Body of pancreas (tissue), 4 donors: Measurements from ENCODE around the gene PTPRT. TPM values are rescaled to one million over a fixed set of nuclear protein-coding genes. Genes with fewer than 3 reads are reported as not detected.

Experiments
- ATAC-seq: fragments of 150-250 bp; one replicate; pipeline ENCODE4 v1.9.1; 2016
- DNase-seq, 4 donors: peaks; one replicate each; pipeline ENCODE4 v3.0.0-alpha.2; 2019
- H3K27ac ChIP-seq, 4 donors: fragments of 200-600 bp; sonication (generic); 1 replicate in 3 of 4; 2 replicates in 1 of 4; pipeline versions ENCODE4 v1.5.1 to v1.6.1; 2016 to 2019; ENCODE audit warnings: mild to moderate bottlenecking in 1 of 4, mixed read lengths in 1 of 4, moderate library complexity in 1 of 4
- H3K27me3 ChIP-seq, 2 donors: fragments of 200-600 bp; sonication (generic); one replicate each; pipeline ENCODE4 v1.6.0; 2016; ENCODE audit warnings: mild to moderate bottlenecking in 1 of 2
- H3K36me3 ChIP-seq, 2 donors: fragments of 200-600 bp; sonication (generic); replicated peaks in 1 of 2; 2 replicates each; pipeline ENCODE4 v1.5.1; 2016; ENCODE audit warnings: low read depth in 2 of 2; ENCODE audit not compliant: insufficient read depth in 1 of 2
- H3K4me1 ChIP-seq: fragments of 200-600 bp; sonication (generic); one replicate; pipeline ENCODE4 v1.6.0; 2016
- H3K4me3 ChIP-seq, 2 donors: fragments of 200-600 bp; sonication (generic); 1 replicate in 1 of 2; 2 replicates in 1 of 2; pipeline ENCODE4 v1.5.1; 2016 to 2019
- H3K9me3 ChIP-seq, 3 donors: fragments of 200-600 bp; sonication (generic); 1 replicate in 2 of 3; 2 replicates in 1 of 3; pipeline ENCODE4 v1.5.1; 2016
- CTCF ChIP-seq, 7 experiments: fragments of 450-650 bp in 4 of 7; fragments of 200-600 bp in 3 of 7; sonication (generic) in 3 of 7; IDR thresholded peaks; one replicate each; pipeline ENCODE4 v1.5.1; 2016 to 2019; ENCODE audit warnings: antibody characterized with exemption in 7 of 7
- POLR2A ChIP-seq, 3 donors: fragments of 450-650 bp; IDR thresholded peaks; one replicate each; pipeline ENCODE4 v1.6.1; 2016; ENCODE audit warnings: antibody characterized with exemption in 3 of 3, mild to moderate bottlenecking in 2 of 3
- WGBS, 2 donors: methylation state at CpG; one replicate each; pipeline ENCODE4 v1.1.5; 2017; 5-methylcytosine and 5-hydroxymethylcytosine counted together
- intact Hi-C: fragments of 100-400 bp; cut with DNase I; formaldehyde crosslinking; loops from one replicate; pipeline ENCODE4 v1.15.1; 2023
- total RNA-seq, 2 donors: library from RNA; depleted of rRNA; stranded (reverse); fragments of >200 nt; gene quantifications; one replicate each; pipeline ENCODE4 v1.1.0, GENCODE V29; 2016

Gene PTPRT
- total RNA-seq, 2 donors from 2014 or later, result 0.33 to 1.0 TPM

GRCh38 chr20:42441864-42442331 is 747.8 kb downstream of the PTPRT start:
- Histone ChIP-seq H3K27ac (no peak overlapping the region), H3K27me3 (no peaks in the 10 kb centered on the region), H3K4me3 (no peak overlapping the region), H3K9me3 (no peaks in the 10 kb centered on the region), H3K36me3 (no peaks in the 10 kb centered on the region), H3K4me1 (no peaks in the 10 kb centered on the region)
- intact Hi-C loops, result no loop called here
- ATAC-seq (no peak), DNase-seq (no peak)
- WGBS, 2 donors, result 65 to 79% methylated on average over 6 of the region's 6 CpGs
- TF ChIP-seq POLR2A (IDR thresholded peaks at IDR 0.05) (no peak), CTCF (IDR thresholded peaks at IDR 0.05) (no peak)

- 76 to 77% methylated on average over 11 of the region's 11 CpGs for WGBS, 2 donors
- no peak overlapping the region for H3K4me3 ChIP-seq
- H3K36me3 ChIP-seq, result no peaks in the 10 kb centered on the region
- H3K4me1 ChIP-seq, result no peaks in the 10 kb centered on the region
- no peak for ATAC-seq
- no peaks in the 10 kb centered on the region for H3K27me3 ChIP-seq
- TF ChIP-seq CTCF (IDR thresholded peaks at IDR 0.05) (no peak), POLR2A (IDR thresholded peaks at IDR 0.05) (no peak)
- no peak for DNase-seq
- intact Hi-C loops, result no loop called here
- no peak overlapping the region for H3K27ac ChIP-seq
- H3K9me3 ChIP-seq, result no peaks in the 10 kb centered on the region
These were observed 748.4 kb downstream of the PTPRT start for GRCh38 chr20:42441196-42441863.

GRCh38 chr20:42435230-42435629 is 754.5 kb downstream of the PTPRT start:
- Histone ChIP-seq H3K27me3 (no peaks in the 10 kb centered on the region), H3K27ac (no peak overlapping the region), H3K9me3 (no peaks in the 10 kb centered on the region), H3K4me1 (no peaks in the 10 kb centered on the region), H3K36me3 (no peaks in the 10 kb centered on the region), H3K4me3 (no peak overlapping the region)
- 75 to 97% methylated on average over 1 of the region's 1 CpG for WGBS, 2 donors
- ATAC-seq, result no peak
- TF ChIP-seq CTCF (IDR thresholded peaks at IDR 0.05), result no peak
- TF ChIP-seq POLR2A (IDR thresholded peaks at IDR 0.05), result no peak
- intact Hi-C loops, result no loop called here
- no peak for DNase-seq

- no peaks in the 10 kb centered on the region for H3K36me3 ChIP-seq
- H3K9me3 ChIP-seq, result no peaks in the 10 kb centered on the region
- no peaks in the 10 kb centered on the region for H3K4me1 ChIP-seq
- intact Hi-C loops, result no loop called here
- TF ChIP-seq POLR2A (IDR thresholded peaks at IDR 0.05) (no peak), CTCF (IDR thresholded peaks at IDR 0.05) (no peak)
- no peaks in the 10 kb centered on the region for H3K27me3 ChIP-seq
- H3K27ac ChIP-seq, result no peak overlapping the region
- ATAC-seq, result no peak
- no peak overlapping the region for H3K4me3 ChIP-seq
- WGBS, 2 donors, result 57 to 78% methylated on average over 6 of the region's 6 CpGs
- peak in 2 of 4 donors; percentile 9 to 27 for DNase-seq
These were observed 757.0 kb downstream of the PTPRT start for GRCh38 chr20:42432496-42433334.
